ENCODE results near the gene TMEM43.

DNA sequence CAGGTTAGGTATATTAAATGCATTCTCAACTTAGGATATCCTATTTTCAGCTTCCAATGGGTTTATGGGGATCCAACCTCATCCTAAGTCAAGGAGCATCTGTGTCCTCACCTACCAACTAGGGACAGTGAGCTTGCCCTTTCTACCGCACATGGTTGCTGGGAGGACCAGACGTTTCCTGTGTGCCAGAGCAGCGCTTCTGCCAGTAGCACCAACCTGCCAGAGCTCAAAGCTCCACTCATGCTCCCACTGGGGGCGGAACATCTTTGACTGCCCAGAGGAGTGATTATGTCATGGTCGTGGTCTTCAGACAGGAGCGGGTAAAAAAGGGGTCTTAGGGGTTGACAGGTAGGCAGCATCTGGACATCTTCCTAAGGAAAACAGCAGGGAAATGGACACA is 28.8 kb downstream of the TMEM43 start:
- TF ChIP-seq CTCF (IDR thresholded peaks at IDR 0.05; ENCODE audit: control extremely low read depth in 1 of 3, insufficient read depth in 1 of 3, low read depth in 1 of 3, low read length in 3 of 3) (no peak), E2F6 (IDR thresholded peaks at IDR 0.05) (no peak), RBBP5 (IDR thresholded peaks at IDR 0.05; ENCODE audit: borderline replicate concordance, low read depth, low read length) (no peak)
- TF ChIP-seq, protein P1, sequence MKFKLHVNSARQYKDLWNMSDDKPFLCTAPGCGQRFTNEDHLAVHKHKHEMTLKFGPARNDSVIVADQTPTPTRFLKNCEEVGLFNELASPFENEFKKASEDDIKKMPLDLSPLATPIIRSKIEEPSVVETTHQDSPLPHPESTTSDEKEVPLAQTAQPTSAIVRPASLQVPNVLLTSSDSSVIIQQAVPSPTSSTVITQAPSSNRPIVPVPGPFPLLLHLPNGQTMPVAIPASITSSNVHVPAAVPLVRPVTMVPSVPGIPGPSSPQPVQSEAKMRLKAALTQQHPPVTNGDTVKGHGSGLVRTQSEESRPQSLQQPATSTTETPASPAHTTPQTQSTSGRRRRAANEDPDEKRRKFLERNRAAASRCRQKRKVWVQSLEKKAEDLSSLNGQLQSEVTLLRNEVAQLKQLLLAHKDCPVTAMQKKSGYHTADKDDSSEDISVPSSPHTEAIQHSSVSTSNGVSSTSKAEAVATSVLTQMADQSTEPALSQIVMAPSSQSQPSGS (IDR thresholded peaks at IDR 0.05; ENCODE audit: low read length) = no peak
